Measurements from ENCODE around the gene HBM. TPM values are rescaled to one million over a fixed set of nuclear protein-coding genes. Genes with fewer than 3 reads are reported as not detected.
A peak's percentile ranks its signal among the peaks of the same experiment; 100 is the strongest.
"Not testable (repeated sequence)": the region's sequence is repeated elsewhere in the genome, so short reads cannot be mapped to it uniquely, and the experiment has no call there.

The HBM gene
- total RNA-seq, 1 donor from 2014 or later = 151 TPM

DNA sequence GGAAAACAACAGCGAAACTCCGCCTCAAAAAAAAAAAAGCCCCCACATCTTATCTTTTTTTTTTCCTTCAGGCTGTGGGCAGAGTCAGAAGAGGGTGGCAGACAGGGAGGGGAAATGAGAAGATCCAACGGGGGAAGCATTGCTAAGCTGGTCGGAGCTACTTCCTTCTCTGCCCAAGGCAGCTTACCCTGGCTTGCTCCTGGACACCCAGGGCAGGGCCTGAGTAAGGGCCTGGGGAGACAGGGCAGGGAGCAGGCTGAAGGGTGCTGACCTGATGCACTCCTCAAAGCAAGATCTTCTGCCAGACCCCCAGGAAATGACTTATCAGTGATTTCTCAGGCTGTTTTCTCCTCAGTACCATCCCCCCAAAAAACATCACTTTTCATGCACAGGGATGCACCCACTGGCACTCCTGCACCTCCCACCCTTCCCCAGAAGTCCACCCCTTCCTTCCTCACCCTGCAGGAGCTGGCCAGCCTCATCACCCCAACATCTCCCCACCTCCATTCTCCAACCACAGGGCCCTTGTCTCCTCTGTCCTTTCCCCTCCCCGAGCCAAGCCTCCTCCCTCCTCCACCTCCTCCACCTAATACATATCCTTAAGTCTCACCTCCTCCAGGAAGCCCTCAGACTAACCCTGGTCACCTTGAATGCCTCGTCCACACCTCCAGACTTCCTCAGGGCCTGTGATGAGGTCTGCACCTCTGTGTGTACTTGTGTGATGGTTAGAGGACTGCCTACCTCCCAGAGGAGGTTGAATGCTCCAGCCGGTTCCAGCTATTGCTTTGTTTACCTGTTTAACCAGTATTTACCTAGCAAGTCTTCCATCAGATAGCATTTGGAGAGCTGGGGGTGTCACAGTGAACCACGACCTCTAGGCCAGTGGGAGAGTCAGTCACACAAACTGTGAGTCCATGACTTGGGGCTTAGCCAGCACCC is 9.5 kb downstream of the HBM start:
- Histone ChIP-seq H3K9ac (ENCODE audit: low read depth in 1 of 3, low read length in 3 of 3) (no peak overlapping the region), H3K27me3 (ENCODE audit: control insufficient read depth in 3 of 3, insufficient read depth in 3 of 3, low read length in 3 of 3) (peaks cover 44 to 64% (median 53%) of the 10 kb centered on the region in 3 donors), H3K27ac (ENCODE audit: low read depth, low read length) (no peak overlapping the region), H3K36me3 (ENCODE audit: control insufficient read depth in 3 of 3, insufficient read depth in 3 of 3, low read length in 3 of 3) (no peaks in the 10 kb centered on the region), H3K4me1 (ENCODE audit: control insufficient read depth in 3 of 3, insufficient read depth in 3 of 3, low read length in 3 of 3) (no peaks in the 10 kb centered on the region), H3K9me3 (ENCODE audit: control insufficient read depth in 3 of 3, low read length in 3 of 3) (no peaks in the 10 kb centered on the region), H3K4me3 (ENCODE audit: low read length in 3 of 3) (no peak overlapping the region)

DNA sequence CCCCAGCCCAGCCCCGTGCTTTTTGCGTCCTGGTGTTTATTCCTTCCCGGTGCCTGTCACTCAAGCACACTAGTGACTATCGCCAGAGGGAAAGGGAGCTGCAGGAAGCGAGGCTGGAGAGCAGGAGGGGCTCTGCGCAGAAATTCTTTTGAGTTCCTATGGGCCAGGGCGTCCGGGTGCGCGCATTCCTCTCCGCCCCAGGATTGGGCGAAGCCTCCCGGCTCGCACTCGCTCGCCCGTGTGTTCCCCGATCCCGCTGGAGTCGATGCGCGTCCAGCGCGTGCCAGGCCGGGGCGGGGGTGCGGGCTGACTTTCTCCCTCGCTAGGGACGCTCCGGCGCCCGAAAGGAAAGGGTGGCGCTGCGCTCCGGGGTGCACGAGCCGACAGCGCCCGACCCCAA is 10.2 kb downstream of the HBM start:
- H3K9me3 ChIP-seq (ENCODE audit: control insufficient read depth in 3 of 3, low read length in 3 of 3); H3K4me1 ChIP-seq (ENCODE audit: control insufficient read depth in 3 of 3, insufficient read depth in 3 of 3, low read length in 3 of 3); H3K4me3 ChIP-seq (ENCODE audit: low read length in 3 of 3); H3K27ac ChIP-seq (ENCODE audit: low read depth, low read length); H3K36me3 ChIP-seq (ENCODE audit: control insufficient read depth in 3 of 3, insufficient read depth in 3 of 3, low read length in 3 of 3); H3K9ac ChIP-seq (ENCODE audit: low read depth in 1 of 3, low read length in 3 of 3): not testable (repeated sequence)
- peaks cover 41 to 59% (median 53%) of the 10 kb centered on the region in 3 donors for H3K27me3 ChIP-seq (ENCODE audit: control insufficient read depth in 3 of 3, insufficient read depth in 3 of 3, low read length in 3 of 3)

DNA sequence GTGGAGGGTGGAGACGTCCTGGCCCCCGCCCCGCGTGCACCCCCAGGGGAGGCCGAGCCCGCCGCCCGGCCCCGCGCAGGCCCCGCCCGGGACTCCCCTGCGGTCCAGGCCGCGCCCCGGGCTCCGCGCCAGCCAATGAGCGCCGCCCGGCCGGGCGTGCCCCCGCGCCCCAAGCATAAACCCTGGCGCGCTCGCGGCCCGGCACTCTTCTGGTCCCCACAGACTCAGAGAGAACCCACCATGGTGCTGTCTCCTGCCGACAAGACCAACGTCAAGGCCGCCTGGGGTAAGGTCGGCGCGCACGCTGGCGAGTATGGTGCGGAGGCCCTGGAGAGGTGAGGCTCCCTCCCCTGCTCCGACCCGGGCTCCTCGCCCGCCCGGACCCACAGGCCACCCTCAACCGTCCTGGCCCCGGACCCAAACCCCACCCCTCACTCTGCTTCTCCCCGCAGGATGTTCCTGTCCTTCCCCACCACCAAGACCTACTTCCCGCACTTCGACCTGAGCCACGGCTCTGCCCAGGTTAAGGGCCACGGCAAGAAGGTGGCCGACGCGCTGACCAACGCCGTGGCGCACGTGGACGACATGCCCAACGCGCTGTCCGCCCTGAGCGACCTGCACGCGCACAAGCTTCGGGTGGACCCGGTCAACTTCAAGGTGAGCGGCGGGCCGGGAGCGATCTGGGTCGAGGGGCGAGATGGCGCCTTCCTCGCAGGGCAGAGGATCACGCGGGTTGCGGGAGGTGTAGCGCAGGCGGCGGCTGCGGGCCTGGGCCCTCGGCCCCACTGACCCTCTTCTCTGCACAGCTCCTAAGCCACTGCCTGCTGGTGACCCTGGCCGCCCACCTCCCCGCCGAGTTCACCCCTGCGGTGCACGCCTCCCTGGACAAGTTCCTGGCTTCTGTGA is 11.0 kb downstream of the HBM start, which contains the start of gene HBA1:
TSS of gene HBA1 (plus strand) at position 204 of the 906 bp plus-strand sequence. CDS start at position 241, 37 bp downstream.
- not testable (repeated sequence) for H3K9ac ChIP-seq (ENCODE audit: low read depth in 1 of 3, low read length in 3 of 3); H3K4me3 ChIP-seq (ENCODE audit: low read length in 3 of 3); H3K27ac ChIP-seq (ENCODE audit: low read depth, low read length); H3K36me3 ChIP-seq (ENCODE audit: control insufficient read depth in 3 of 3, insufficient read depth in 3 of 3, low read length in 3 of 3); H3K9me3 ChIP-seq (ENCODE audit: control insufficient read depth in 3 of 3, low read length in 3 of 3)
- Histone ChIP-seq H3K4me1 (ENCODE audit: control insufficient read depth in 3 of 3, insufficient read depth in 3 of 3, low read length in 3 of 3) (peaks cover 8 to 11% (median 9%) of the 10 kb centered on the region in 3 donors), H3K27me3 (ENCODE audit: control insufficient read depth in 3 of 3, insufficient read depth in 3 of 3, low read length in 3 of 3) (peaks cover 44 to 53% (median 51%) of the 10 kb centered on the region in 3 donors)

GRCh38 chr16:177394-177822 is 11.6 kb downstream of the HBM start:
- Histone ChIP-seq H3K4me1 (ENCODE audit: control insufficient read depth in 3 of 3, insufficient read depth in 3 of 3, low read length in 3 of 3) (peaks cover 8 to 11% (median 10%) of the 10 kb centered on the region in 3 donors), H3K4me3 (ENCODE audit: low read length in 3 of 3) (no peak overlapping the region), H3K9me3 (ENCODE audit: control insufficient read depth in 3 of 3, low read length in 3 of 3) (no peaks in the 10 kb centered on the region), H3K27ac (ENCODE audit: low read depth, low read length) (no peak overlapping the region), H3K36me3 (ENCODE audit: control insufficient read depth in 3 of 3, insufficient read depth in 3 of 3, low read length in 3 of 3) (no peaks in the 10 kb centered on the region), H3K9ac (ENCODE audit: low read depth in 1 of 3, low read length in 3 of 3) (no peak overlapping the region), H3K27me3 (ENCODE audit: control insufficient read depth in 3 of 3, insufficient read depth in 3 of 3, low read length in 3 of 3) (peaks cover 43 to 52% (median 49%) of the 10 kb centered on the region in 3 donors)

GRCh38 chr16:177981-178667 is 12.3 kb downstream of the HBM start:
- Histone ChIP-seq H3K27ac (ENCODE audit: low read depth, low read length) (no peak overlapping the region), H3K36me3 (ENCODE audit: control insufficient read depth in 3 of 3, insufficient read depth in 3 of 3, low read length in 3 of 3) (no peaks in the 10 kb centered on the region), H3K9ac (ENCODE audit: low read depth in 1 of 3, low read length in 3 of 3) (no peak overlapping the region), H3K27me3 (ENCODE audit: control insufficient read depth in 3 of 3, insufficient read depth in 3 of 3, low read length in 3 of 3) (peaks cover 43 to 52% (median 49%) of the 10 kb centered on the region in 3 donors), H3K9me3 (ENCODE audit: control insufficient read depth in 3 of 3, low read length in 3 of 3) (no peaks in the 10 kb centered on the region), H3K4me3 (ENCODE audit: low read length in 3 of 3) (no peak overlapping the region), H3K4me1 (ENCODE audit: control insufficient read depth in 3 of 3, insufficient read depth in 3 of 3, low read length in 3 of 3) (peaks cover 8 to 11% (median 10%) of the 10 kb centered on the region in 3 donors)

GRCh38 chr16:178668-179015 is 12.9 kb downstream of the HBM start:
- peaks cover 8 to 11% (median 10%) of the 10 kb centered on the region in 3 donors for H3K4me1 ChIP-seq (ENCODE audit: control insufficient read depth in 3 of 3, insufficient read depth in 3 of 3, low read length in 3 of 3)
- H3K4me3 ChIP-seq (ENCODE audit: low read length in 3 of 3) = no peak overlapping the region
- H3K27me3 ChIP-seq (ENCODE audit: control insufficient read depth in 3 of 3, insufficient read depth in 3 of 3, low read length in 3 of 3) = peaks cover 43 to 49% (median 48%) of the 10 kb centered on the region in 3 donors
- no peaks in the 10 kb centered on the region for H3K36me3 ChIP-seq (ENCODE audit: control insufficient read depth in 3 of 3, insufficient read depth in 3 of 3, low read length in 3 of 3)
- H3K9me3 ChIP-seq (ENCODE audit: control insufficient read depth in 3 of 3, low read length in 3 of 3) = no peaks in the 10 kb centered on the region
- no peak overlapping the region for H3K9ac ChIP-seq (ENCODE audit: low read depth in 1 of 3, low read length in 3 of 3)
- no peak overlapping the region for H3K27ac ChIP-seq (ENCODE audit: low read depth, low read length)

DNA sequence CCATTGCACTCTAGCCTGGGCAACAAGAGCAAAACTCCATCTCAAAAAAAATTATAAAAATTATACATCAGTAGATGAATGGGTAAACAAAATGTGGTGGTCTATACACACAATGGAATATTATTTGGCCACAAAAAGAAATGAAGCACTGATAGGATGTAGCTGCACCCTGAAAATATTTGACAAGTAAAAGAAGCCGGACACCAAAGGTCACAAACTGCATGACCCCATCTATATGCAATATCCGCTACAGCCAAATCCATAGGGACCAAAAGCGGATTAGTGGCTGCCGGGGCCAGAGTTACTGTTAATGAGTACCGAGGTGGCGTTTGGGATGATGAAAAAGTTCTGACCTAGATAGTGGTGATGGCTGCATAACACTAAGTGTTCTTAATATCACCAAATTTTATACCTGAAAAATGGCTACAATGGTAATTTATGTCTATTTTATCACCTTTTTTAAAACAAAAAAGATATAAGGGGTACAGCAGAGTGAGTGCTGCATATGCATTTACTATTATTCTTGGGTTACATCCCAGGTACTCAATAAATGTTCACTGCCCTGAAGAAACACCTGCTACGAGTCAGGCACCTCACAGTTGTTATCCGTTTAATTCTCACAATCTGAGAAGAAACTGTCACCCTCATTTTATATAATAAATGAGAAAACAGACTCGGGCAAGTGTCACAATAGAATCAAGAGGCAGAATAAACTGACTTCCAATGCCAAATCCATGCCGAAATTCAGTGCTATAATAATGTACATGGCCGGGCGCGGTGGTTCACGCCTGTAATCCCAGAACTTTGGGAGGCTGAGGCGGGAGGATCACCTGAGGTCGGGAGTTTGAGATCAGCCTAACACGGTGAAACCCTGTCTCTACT is 13.7 kb downstream of the HBM start:
- Histone ChIP-seq H3K9me3 (ENCODE audit: control insufficient read depth in 3 of 3, low read length in 3 of 3) (no peaks in the 10 kb centered on the region), H3K9ac (ENCODE audit: low read depth in 1 of 3, low read length in 3 of 3) (no peak overlapping the region), H3K27ac (ENCODE audit: low read depth, low read length) (no peak overlapping the region), H3K4me1 (ENCODE audit: control insufficient read depth in 3 of 3, insufficient read depth in 3 of 3, low read length in 3 of 3) (peaks cover 8 to 11% (median 10%) of the 10 kb centered on the region in 3 donors), H3K27me3 (ENCODE audit: control insufficient read depth in 3 of 3, insufficient read depth in 3 of 3, low read length in 3 of 3) (peaks cover 43 to 48% (median 44%) of the 10 kb centered on the region in 3 donors), H3K4me3 (ENCODE audit: low read length in 3 of 3) (no peak overlapping the region), H3K36me3 (ENCODE audit: control insufficient read depth in 3 of 3, insufficient read depth in 3 of 3, low read length in 3 of 3) (no peaks in the 10 kb centered on the region)

DNA sequence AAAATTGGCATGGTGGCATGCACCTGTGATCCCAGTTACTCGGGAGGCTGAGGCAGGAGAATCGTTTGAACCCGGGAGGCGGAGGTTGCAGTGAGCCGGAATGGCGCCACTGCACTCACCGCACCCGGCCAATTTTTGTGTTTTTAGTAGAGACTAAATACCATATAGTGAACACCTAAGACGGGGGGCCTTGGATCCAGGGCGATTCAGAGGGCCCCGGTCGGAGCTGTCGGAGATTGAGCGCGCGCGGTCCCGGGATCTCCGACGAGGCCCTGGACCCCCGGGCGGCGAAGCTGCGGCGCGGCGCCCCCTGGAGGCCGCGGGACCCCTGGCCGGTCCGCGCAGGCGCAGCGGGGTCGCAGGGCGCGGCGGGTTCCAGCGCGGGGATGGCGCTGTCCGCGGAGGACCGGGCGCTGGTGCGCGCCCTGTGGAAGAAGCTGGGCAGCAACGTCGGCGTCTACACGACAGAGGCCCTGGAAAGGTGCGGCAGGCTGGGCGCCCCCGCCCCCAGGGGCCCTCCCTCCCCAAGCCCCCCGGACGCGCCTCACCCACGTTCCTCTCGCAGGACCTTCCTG is 14.4 kb downstream of the HBM start, which contains the start of gene HBQ1:
TSS of gene HBQ1 (plus strand) at position 359 of the 575 bp plus-strand sequence. CDS start at position 387, 28 bp downstream.
- peaks cover 8 to 11% (median 10%) of the 10 kb centered on the region in 3 donors for H3K4me1 ChIP-seq (ENCODE audit: control insufficient read depth in 3 of 3, insufficient read depth in 3 of 3, low read length in 3 of 3)
- no peaks in the 10 kb centered on the region for H3K36me3 ChIP-seq (ENCODE audit: control insufficient read depth in 3 of 3, insufficient read depth in 3 of 3, low read length in 3 of 3)
- no peaks in the 10 kb centered on the region for H3K9me3 ChIP-seq (ENCODE audit: control insufficient read depth in 3 of 3, low read length in 3 of 3)
- peak within 1 kb of the TSS in 1 of 3 donors; percentile 45 for H3K9ac ChIP-seq (ENCODE audit: low read depth in 1 of 3, low read length in 3 of 3)
- peaks cover 38 to 41% (median 40%) of the 10 kb centered on the region in 3 donors for H3K27me3 ChIP-seq (ENCODE audit: control insufficient read depth in 3 of 3, insufficient read depth in 3 of 3, low read length in 3 of 3)
- H3K27ac ChIP-seq (ENCODE audit: low read depth, low read length) = no peak within 1 kb of the TSS
- peak within 1 kb of the TSS in 2 of 3 donors; percentile 32 to 52 for H3K4me3 ChIP-seq (ENCODE audit: low read length in 3 of 3)

Data from skeletal muscle tissue (tissue), 4 donors.